ENCODE data around the gene CPXM2.

Gene CPXM2

GRCh38 chr10:123843835-123844234 lies 47.8 kb downstream of the CPXM2 start:
- no peak for DNase-seq

DNA sequence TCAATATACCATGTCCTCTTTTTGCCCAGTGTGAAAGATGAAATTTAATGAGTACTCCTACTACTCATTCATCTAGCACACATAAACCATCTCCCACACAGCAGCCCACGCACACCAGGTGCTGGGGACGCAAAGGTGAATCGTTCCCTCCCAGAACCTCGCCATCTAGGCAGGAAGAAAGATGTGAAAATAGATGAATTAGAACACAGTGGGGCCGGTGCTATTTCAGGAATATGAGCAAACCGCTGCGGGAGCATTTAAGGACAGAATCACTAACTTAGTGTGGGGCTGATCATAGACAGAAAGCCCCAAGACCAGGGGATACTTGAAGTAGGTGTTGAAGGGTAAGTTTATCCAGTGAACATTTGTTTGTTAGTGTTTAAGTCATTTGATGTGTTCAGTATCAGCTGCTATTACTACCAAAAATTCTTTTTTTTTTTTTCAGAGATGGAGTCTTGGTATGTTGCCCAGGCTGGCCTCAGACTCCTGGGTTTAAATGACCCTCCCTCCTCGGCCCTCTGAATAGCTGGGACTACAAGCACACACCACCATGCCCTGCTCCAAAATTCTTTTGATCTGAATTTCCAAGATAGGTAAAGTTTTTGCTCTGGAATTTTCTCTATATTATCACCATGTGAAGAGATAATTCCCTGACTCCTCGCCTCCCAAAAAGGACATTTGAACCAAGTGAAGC lies 48.8 kb downstream of the CPXM2 start:
- no peak for DNase-seq

GRCh38 chr10:123841560-123841959 lies 50.0 kb downstream of the CPXM2 start:
- DNase-seq: no peak

DNA sequence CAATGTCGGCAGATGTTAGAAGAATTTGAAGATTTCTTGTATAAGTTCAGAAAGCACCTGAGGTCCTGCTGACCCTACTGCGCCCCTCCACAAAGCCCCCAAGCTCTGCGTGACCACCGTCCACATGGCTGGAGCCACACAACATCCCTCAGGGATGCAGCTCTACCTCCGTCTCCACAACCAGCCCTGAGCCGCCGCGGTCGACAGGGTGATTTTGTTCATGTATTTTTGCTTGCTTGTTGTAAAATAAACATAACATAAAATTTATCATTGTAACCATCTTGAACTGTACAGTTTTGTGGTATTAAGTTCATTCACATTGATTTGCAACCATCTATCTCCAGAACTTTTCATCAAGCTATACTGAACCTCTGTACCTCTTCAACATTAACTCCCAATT lies 50.5 kb downstream of the CPXM2 start:
- no peak for DNase-seq

- DNase-seq: no peak
Measured at GRCh38 chr10:123840714-123841113, 50.9 kb downstream of the CPXM2 start.

GRCh38 chr10:123838596-123839310 lies 52.9 kb downstream of the CPXM2 start:
- no peak for DNase-seq

GRCh38 chr10:123837756-123838155 lies 53.9 kb downstream of the CPXM2 start:
- no peak for DNase-seq

GRCh38 chr10:123836418-123837145 lies 55.0 kb downstream of the CPXM2 start:
- DNase-seq: no peak

- no peak for DNase-seq
Measured at GRCh38 chr10:123835575-123835974, 56.0 kb downstream of the CPXM2 start.

DNA sequence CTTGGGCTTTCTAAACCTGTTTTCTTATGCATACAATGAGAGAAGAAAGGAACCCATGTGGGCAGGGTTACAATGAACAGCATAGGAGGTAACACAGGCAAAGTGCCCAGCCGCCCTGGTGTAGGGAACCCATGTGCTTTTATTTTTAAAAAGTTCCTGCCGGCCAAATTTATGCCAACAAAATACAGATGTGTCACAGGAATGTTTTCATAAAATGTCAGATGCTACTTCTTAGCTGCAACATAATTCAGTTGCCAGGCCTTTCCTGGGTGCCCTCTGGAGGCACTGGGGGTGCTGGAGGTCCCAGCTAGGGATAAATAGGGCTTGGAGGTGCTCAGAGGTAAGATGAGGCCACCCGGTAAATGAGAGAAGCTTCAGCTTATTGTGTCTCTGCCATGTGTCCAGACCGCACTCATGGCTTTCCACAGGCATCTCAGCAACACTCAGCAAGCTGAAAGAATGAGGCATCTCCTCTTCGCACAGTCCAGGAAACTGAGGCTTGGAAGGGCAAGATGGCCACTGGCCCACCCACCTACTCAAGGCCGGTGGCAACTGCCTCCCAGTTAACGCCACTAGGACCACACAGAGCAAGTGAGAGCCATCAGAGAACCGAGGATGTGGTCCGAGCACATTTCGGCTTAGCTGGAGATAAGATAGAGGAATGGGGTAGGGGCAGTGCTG lies 58.3 kb downstream of the CPXM2 start:
- no peak for DNase-seq

- DNase-seq: no peak
Measured at GRCh38 chr10:123831259-123831658, 60.3 kb downstream of the CPXM2 start.

- no peak for DNase-seq
Measured at GRCh38 chr10:123821136-123821535, 70.5 kb downstream of the CPXM2 start.

DNA sequence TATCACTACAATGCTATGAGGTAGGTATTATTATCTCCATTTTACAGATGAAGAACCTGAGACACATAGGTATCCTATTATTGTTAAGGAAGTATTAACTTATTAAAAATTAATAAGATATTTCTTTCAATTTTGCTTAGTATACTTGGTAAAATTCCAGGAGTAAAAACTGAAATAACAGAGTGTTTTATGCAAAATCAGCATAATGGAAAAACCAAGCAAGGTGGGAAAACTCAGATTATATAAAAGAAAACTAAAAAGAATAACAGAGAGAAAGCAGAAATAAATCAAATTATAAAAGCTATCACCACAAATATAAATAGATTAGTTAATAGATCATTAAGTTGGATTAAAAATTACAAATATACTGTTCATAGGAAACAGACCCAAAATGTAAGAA lies 82.0 kb downstream of the CPXM2 start:
- DNase-seq: no peak

DNA sequence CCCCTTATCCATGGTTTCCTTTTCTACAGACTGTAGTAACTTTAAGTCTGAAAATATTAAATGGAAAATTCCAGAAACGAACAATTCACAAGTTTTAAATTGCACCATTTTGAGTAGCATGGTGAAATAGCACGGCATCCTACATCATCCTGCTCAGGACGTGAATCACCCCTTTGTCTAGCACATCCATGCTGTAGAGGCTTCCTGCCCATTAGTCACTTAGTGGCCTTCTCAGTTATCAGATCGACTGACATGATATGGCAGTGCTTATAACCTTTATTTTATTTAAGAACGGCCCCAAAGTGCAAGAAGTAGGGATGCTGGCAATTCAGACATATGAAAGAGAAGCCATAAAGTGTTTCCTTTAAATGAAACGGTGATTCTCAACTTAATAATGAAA lies 82.7 kb downstream of the CPXM2 start:
- no peak for DNase-seq

DNA sequence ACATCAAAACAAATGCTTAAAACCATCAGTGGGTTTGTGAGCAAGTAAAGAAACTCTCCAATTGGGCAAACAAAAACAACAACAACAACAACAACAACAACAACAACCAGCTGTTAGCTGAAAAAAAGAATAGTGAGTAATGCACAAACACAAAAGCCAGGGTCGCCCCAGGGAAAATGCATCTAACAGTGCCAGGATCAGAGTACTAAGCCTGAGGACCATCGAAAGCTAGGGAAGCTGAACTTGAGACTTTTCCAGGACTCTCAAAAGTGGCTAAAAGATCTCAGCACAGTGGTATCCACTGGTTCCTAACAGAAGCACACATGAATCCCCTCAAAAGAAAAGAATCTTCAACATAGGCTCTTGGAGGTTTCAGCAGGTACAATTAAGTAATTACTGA lies 83.3 kb downstream of the CPXM2 start:
- DNase-seq: no peak

- DNase-seq: no peak
Measured at GRCh38 chr10:123807444-123808035, 84.1 kb downstream of the CPXM2 start.

- no peak for DNase-seq
Measured at GRCh38 chr10:123804716-123805115, 86.9 kb downstream of the CPXM2 start.

DNA sequence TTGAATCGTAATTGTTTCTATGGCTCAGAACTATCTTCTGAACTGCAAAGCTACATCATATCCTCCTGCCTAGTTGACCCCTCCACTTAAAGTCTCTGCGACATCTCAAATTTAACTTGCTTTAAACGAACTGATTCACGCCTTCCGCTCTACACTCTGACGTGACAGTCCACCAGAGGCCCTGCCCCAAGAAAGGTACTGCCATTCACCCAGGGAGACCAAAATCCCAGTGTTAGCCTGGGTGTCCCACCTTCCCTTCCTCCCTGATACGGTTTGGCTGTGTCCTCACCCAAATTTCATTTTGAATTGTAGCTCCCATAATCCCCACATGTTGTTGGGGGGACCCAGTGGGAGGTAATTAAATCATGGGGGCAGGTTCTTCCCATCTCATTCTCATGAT lies 90.8 kb downstream of the CPXM2 start:
- DNase-seq: no peak

GRCh38 chr10:123800289-123800688 lies 91.3 kb downstream of the CPXM2 start:
- no peak for DNase-seq

GRCh38 chr10:123798856-123799255 lies 92.8 kb downstream of the CPXM2 start:
- no peak for DNase-seq

GRCh38 chr10:123797813-123798212 lies 93.8 kb downstream of the CPXM2 start:
- DNase-seq: no peak

- DNase-seq: no peak
Measured at GRCh38 chr10:123796736-123797135, 94.9 kb downstream of the CPXM2 start.

Measured in activated CD4-positive, alpha-beta T cell treated with anti-CD3 and anti-CD28 coated beads for 1 hour (primary cell).